NCI-H2107 treated with DMSO at 0.1 percent for 48 hours (cell line): Measurements from ENCODE around the gene MESP2.

Experiments used
- DNase-seq: peaks from one replicate; lab custom pipeline; 2025; ENCODE audit not compliant: unreplicated experiment; lab: John Stamatoyannopoulos, UW

Gene MESP2

GRCh38 chr15:89776274-89777072 lies at the start of gene MESP2:
MESP2 (plus strand) TSS chr15:89776332; CDS start chr15:89776358, 26 bp downstream.
- no peak for DNase-seq

GRCh38 chr15:89728254-89728653 lies 47.9 kb upstream of the MESP2 start:
- no peak for DNase-seq

- DNase-seq: no peak
Measured at GRCh38 chr15:89731275-89731674, 44.9 kb upstream of the MESP2 start.

- DNase-seq: no peak
Measured at GRCh38 chr15:89732451-89733172, 43.5 kb upstream of the MESP2 start.

GRCh38 chr15:89735773-89736172 lies 40.4 kb upstream of the MESP2 start:
- DNase-seq: no peak

GRCh38 chr15:89740137-89740536 lies 36.0 kb upstream of the MESP2 start:
- peak; percentile 37 for DNase-seq

GRCh38 chr15:89743011-89743410 lies 33.1 kb upstream of the MESP2 start:
- DNase-seq: no peak

GRCh38 chr15:89743594-89743993 lies 32.5 kb upstream of the MESP2 start:
- DNase-seq: no peak

- DNase-seq: no peak
Measured at GRCh38 chr15:89745131-89745530, 31.0 kb upstream of the MESP2 start.

GRCh38 chr15:89745768-89746167 lies 30.4 kb upstream of the MESP2 start:
- no peak for DNase-seq

- no peak for DNase-seq
Measured at GRCh38 chr15:89746386-89746780, 29.7 kb upstream of the MESP2 start.

GRCh38 chr15:89747708-89748682 lies 28.1 kb upstream of the MESP2 start:
- DNase-seq: no peak

- DNase-seq: no peak
Measured at GRCh38 chr15:89749054-89749453, 27.1 kb upstream of the MESP2 start.

GRCh38 chr15:89749526-89749925 lies 26.6 kb upstream of the MESP2 start:
- no peak for DNase-seq

GRCh38 chr15:89749951-89750559 lies 26.1 kb upstream of the MESP2 start:
- no peak for DNase-seq

GRCh38 chr15:89750560-89751542 lies 25.3 kb upstream of the MESP2 start, which contains the start of gene MESP1:
MESP1 (minus strand) TSS chr15:89751249; CDS start chr15:89751231, 18 bp downstream.
- DNase-seq: peak; percentile 50

- DNase-seq: no peak
Measured at GRCh38 chr15:89751748-89752147, 24.4 kb upstream of the MESP2 start.

- DNase-seq: no peak
Measured at GRCh38 chr15:89753855-89754254, 22.3 kb upstream of the MESP2 start.

GRCh38 chr15:89754361-89755154 lies 21.6 kb upstream of the MESP2 start:
- no peak for DNase-seq
